Heart left ventricle (tissue), 16 donors: ENCODE results near the gene PBX3. TPM values are rescaled to one million over a fixed set of nuclear protein-coding genes. Genes with fewer than 3 reads are reported as not detected.

Experiments used
- ATAC-seq, 4 donors: fragments of 200-7000 bp; cut with Tn5 transposase; one replicate each; pipeline ENCODE4 v1.9.1; 2020 to 2022; ENCODE audit warnings: moderate library complexity in 4 of 4, mild to moderate bottlenecking in 3 of 4, moderate number of reproducible peaks in 1 of 4
- DNase-seq, 5 donors: peaks; one replicate each; pipeline ENCODE4 v3.0.0-alpha.2; 2020
- H3K27ac ChIP-seq, 12 donors: fragments of 200-600 bp; sonication (generic) in 4 of 12; one replicate each; pipeline versions ENCODE4 v1.5.0 to v1.8.0; 2016 to 2022; ENCODE audit warnings: mild to moderate bottlenecking in 2 of 12
- H3K27me3 ChIP-seq, 9 donors: fragments of 200-600 bp; sonication (generic) in 2 of 9; one replicate each; pipeline versions ENCODE4 v1.5.1 to v1.8.0; 2016 to 2022; ENCODE audit warnings: mild to moderate bottlenecking in 3 of 9
- H3K36me3 ChIP-seq, 9 donors: fragments of 200-600 bp; sonication (generic) in 2 of 9; one replicate each; pipeline versions ENCODE4 v1.5.0 to v1.8.0; 2018 to 2022; ENCODE audit warnings: mild to moderate bottlenecking in 2 of 9
- H3K4me1 ChIP-seq, 12 donors: fragments of 200-600 bp; sonication (generic) in 4 of 12; one replicate each; pipeline versions ENCODE4 v1.5.0 to v1.8.0; 2016 to 2022; ENCODE audit warnings: mild to moderate bottlenecking in 3 of 12
- H3K4me3 ChIP-seq, 12 donors: fragments of 200-600 bp; sonication (generic) in 4 of 12; one replicate each; pipeline versions ENCODE4 v1.5.0 to v1.8.0; 2017 to 2022; ENCODE audit warnings: mild to moderate bottlenecking in 9 of 12, moderate library complexity in 4 of 12
- H3K9me3 ChIP-seq, 12 donors: fragments of 200-600 bp; sonication (generic) in 4 of 12; one replicate each; pipeline versions ENCODE4 v1.5.0 to v1.8.0; 2016 to 2022; ENCODE audit warnings: mild to moderate bottlenecking in 1 of 12
- CTCF ChIP-seq, 12 donors: fragments of 200-600 bp; sonication (generic) in 4 of 12; IDR thresholded peaks; one replicate each; pipeline versions ENCODE4 v1.5.0 to v1.8.0; 2018 to 2022; ENCODE audit warnings: antibody characterized with exemption in 12 of 12, mild to moderate bottlenecking in 5 of 12
- POLR2A ChIP-seq, 2 donors: fragments of 450-650 bp; IDR thresholded peaks; one replicate each; pipeline ENCODE4 v1.6.1; 2017; ENCODE audit warnings: antibody characterized with exemption in 2 of 2, mild to moderate bottlenecking in 2 of 2, moderate library complexity in 2 of 2
- WGBS, 4 donors: extraction: QIAGEN DNeasy Blood & Tissue Kit in 2 of 4; methylation state at CpG; one replicate each; pipeline versions ENCODE4 v1.1.5 to v1.1.7; 2013 to 2018; 5-methylcytosine and 5-hydroxymethylcytosine counted together
- intact Hi-C, 10 donors: fragments of 100-400 bp; cut with DNase I; formaldehyde crosslinking; loops; one replicate each; pipeline versions ENCODE4 v1.11.1 to v1.14.2; 2022
- polyA plus RNA-seq, 2 donors: library from polyadenylated mRNA; stranded (reverse); fragments of 200-250 nt; gene quantifications; one replicate each; pipeline ENCODE4 v1.2.3, GENCODE V29; 2013
- total RNA-seq, 9 donors: library from RNA; depleted of rRNA in 2 of 9; stranded (reverse); fragments of >200 nt in 2 of 9; fragmentation: NEBNext Ultra II Directional in 3 of 9; extraction: Animal tissue kit (Norgen Biotek cat#: 25700) in 3 of 9; gene quantifications; one replicate each; pipeline versions ENCODE4 v1.1.0 to v1.2.4, GENCODE V29; 2016 to 2023
- donor health status: ischemic (EF 13 %, LVEDD 7.1; RV severe dilation, severe dysfunction).
- donor health status: healthy with polysubstance abuse.
- donor health status: DM: no; HTN: yes; CAD: no.
- donor health status: DM: no; HTN: no; CAD: no.
- donor health status: ischemic (EF 25% LVEDD 6.9; RV normal size, moderate dysfunction).
- donor health status: ischemic (EF 25% LVEDD 5.7; RV mildly dilated, moderate dysfunction).
- donor health status: healthy.
- donor health status: DM: yes; HTN: yes; CAD: no.
- donor health status: ischemic (EF 35%, LVEDD 5.7; RV mildly dilated, moderate dysfunction).
- donor health status: nonischemic (EF 11% LVEDD 7.7; RV severe dilation, severe dysfunction).
- donor health status: DM: yes; HTN: yes; CAD: no.
- donor health status: PGD.
- donor health status: ischemic (EF 29% LVEDD 5.4; RV normal size, mild dysfunction).
- donor health status: nonischemic (EF 23%, LVEDD 6.1; RV moderate dilation, normal function).

PBX3 gene
- total and polyA plus RNA-seq, 11 donors, result 14.8 to 76.1 (median 53.4) TPM

DNA sequence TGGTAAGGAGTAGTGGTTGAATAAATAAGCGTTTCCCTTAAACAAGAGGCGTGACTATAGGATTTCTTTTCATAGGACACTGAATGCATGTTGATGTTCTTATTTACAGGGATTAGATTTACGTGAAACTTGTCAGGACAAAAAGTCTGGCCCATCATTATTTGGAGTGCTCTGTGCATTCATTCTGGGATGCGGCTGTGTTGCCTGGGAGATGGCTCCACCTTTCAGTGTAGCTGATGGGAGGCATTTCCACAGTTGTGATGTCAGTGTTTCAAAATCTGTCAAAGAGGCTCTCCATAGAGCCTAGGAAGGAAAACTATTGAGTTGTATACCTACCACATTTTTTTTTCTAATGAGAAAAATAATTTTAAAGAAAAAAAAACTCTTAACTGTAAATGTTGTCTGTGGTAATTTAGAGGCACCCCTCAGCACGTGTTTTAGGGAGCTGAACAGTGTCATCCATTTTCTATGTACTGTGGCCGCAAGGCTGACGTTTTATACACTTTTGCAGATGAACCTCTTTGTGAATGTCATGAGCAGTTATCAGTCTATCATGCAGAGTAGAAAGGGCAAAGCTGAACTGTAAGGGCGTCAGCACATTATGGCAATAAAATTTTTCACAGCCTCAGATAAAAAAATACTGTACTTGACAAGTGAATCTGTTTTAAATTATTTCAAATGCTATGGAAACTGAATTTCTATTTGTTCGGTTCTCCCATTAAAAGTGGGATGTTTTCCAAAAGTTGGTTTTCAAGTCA is 202.7 kb downstream of the PBX3 start:
- no peak overlapping the region for H3K4me3 ChIP-seq
- DNase-seq (no peak), ATAC-seq (no peak)
- TF ChIP-seq CTCF (IDR thresholded peaks at IDR 0.05) (no peak), POLR2A (IDR thresholded peaks at IDR 0.05) (no peak)
- H3K27me3 ChIP-seq, result no peaks in the 10 kb centered on the region
- peaks cover 0 to 24% (median 9%) of the 10 kb centered on the region in 12 donors for H3K9me3 ChIP-seq
- intact Hi-C loops, result no loop called here
- WGBS, 4 donors, result 94 to 96% (median 95%) methylated on average over 9 of the region's 9 CpGs
- peaks cover 0 to 5% (median 0%) of the 10 kb centered on the region in 12 donors for H3K4me1 ChIP-seq
- no peak overlapping the region for H3K27ac ChIP-seq
- H3K36me3 ChIP-seq, result peaks cover 0 to 7% (median 2%) of the 10 kb centered on the region in 9 donors

DNA sequence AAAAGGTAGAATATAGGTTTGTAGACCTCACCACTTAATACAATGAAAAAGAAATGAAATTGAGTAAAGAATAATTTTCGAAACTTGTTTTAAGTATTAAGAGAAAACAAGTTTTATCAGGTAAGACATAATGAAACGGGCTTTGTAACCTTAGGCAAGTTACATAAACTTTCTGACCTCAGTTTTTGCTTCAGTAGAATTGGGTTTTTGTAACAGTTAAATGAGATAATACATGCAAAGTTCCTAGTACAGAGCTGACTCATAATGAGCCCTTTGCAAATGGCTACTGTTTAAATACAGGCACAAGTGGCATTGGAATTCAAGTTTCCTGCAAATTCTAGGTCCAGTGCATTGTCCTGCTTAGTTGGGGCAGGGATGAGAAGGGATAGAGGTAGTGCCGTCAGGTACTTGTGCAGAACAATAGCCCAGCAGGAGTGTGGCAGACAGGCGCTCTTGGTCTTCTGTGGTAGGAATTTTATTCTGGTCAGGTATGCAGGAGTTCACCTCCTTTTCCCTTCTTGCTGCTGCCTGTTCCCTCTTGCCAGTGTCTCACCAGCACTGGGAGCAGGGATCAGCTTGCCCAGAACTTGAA is 203.8 kb downstream of the PBX3 start:
- no peak for DNase-seq
- peaks cover 0 to 5% (median 0%) of the 10 kb centered on the region in 12 donors for H3K4me1 ChIP-seq
- H3K9me3 ChIP-seq, result peaks cover 0 to 13% (median 4%) of the 10 kb centered on the region in 12 donors
- no peaks in the 10 kb centered on the region for H3K27me3 ChIP-seq
- ATAC-seq, result no peak
- peaks cover 0 to 8% (median under 1%) of the 10 kb centered on the region in 9 donors for H3K36me3 ChIP-seq
- no peak for TF ChIP-seq CTCF (IDR thresholded peaks at IDR 0.05)
- TF ChIP-seq POLR2A (IDR thresholded peaks at IDR 0.05), result no peak
- WGBS, 4 donors, result 95 to 99% (median 97%) methylated on average over 4 of the region's 4 CpGs
- no peak overlapping the region for H3K27ac ChIP-seq
- no peak overlapping the region for H3K4me3 ChIP-seq
- intact Hi-C loops, result no loop called here

- no peak overlapping the region for H3K27ac ChIP-seq
- H3K9me3 ChIP-seq, result no peaks in the 10 kb centered on the region
- intact Hi-C loops, result no loop called here
- WGBS, 4 donors, result 98% methylated on average over 12 of the region's 12 CpGs
- H3K4me3 ChIP-seq, result no peak overlapping the region
- no peak for ATAC-seq
- H3K36me3 ChIP-seq, result peaks cover 0 to 12% (median 0%) of the 10 kb centered on the region in 9 donors
- DNase-seq, result no peak
- no peaks in the 10 kb centered on the region for H3K27me3 ChIP-seq
- H3K4me1 ChIP-seq, result peaks cover 0 to 5% (median 0%) of the 10 kb centered on the region in 12 donors
- TF ChIP-seq CTCF (IDR thresholded peaks at IDR 0.05) (no peak), POLR2A (IDR thresholded peaks at IDR 0.05) (no peak)
These were observed 206.3 kb downstream of the PBX3 start for GRCh38 chr9:125953314-125954019.

- ATAC-seq (no peak), DNase-seq (no peak)
- Histone ChIP-seq H3K9me3 (no peaks in the 10 kb centered on the region), H3K4me3 (no peak overlapping the region), H3K36me3 (peaks cover 0 to 21% (median 0%) of the 10 kb centered on the region in 9 donors), H3K27me3 (no peaks in the 10 kb centered on the region), H3K27ac (no peak overlapping the region), H3K4me1 (peaks cover 0 to 4% (median 0%) of the 10 kb centered on the region in 12 donors)
- intact Hi-C loops, result no loop called here
- 94 to 97% (median 96%) methylated on average over 5 of the region's 5 CpGs for WGBS, 4 donors
- TF ChIP-seq POLR2A (IDR thresholded peaks at IDR 0.05), result no peak
- no peak for TF ChIP-seq CTCF (IDR thresholded peaks at IDR 0.05)
These were observed 208.9 kb downstream of the PBX3 start for GRCh38 chr9:125956102-125956501.
